ENCODE data around the gene ANO2. TPM values are rescaled to one million over a fixed set of nuclear protein-coding genes. Genes with fewer than 3 reads are reported as not detected.

Gene ANO2
- total and polyA plus RNA-seq, 2 donors (not counting 3 experiments of a cell fraction or from before 2014, with no cell fraction given), result 15.4 to 65.0 TPM

- BruUV-seq (replicated peaks), result no TSS peak
These were observed 29.5 kb downstream of the ANO2 start for GRCh38 chr12:5915511-5915910.

More at GRCh38 chr12:5915511-5915910, 29.5 kb downstream of the ANO2 start:
- dilution Hi-C loops (cut with MboI; ENCODE audit: extremely low pct_ligation_motif_present, low sequenced_read_pairs), result no loop called here
- H2AFZ ChIP-seq (ENCODE audit: low read depth, low read length), result no peak overlapping the region
- no peak overlapping the region for H3K9ac ChIP-seq (replicated peaks; ENCODE audit: extremely low read depth, insufficient read depth, low read length)
- H3K9me3 ChIP-seq (replicated peaks; ENCODE audit: control insufficient read depth, insufficient read depth, low read length), result no peaks in the 10 kb centered on the region
- no peak for DNase-seq (ENCODE audit: low read depth, low spot score)
- POLR2A ChIA-PET, result no interaction called here
- H4K20me1 ChIP-seq (replicated peaks; ENCODE audit: control insufficient read depth, extremely low read depth, insufficient read depth, low read length), result peaks cover 6% of the 10 kb centered on the region
- CTCF ChIA-PET, result no interaction called here
- intact Hi-C loops (cut with micrococcal nuclease), result no loop called here
- no peaks in the 10 kb centered on the region for H3K4me1 ChIP-seq (ENCODE audit: control insufficient read depth, extremely low read depth, insufficient read depth, low read length)
- H3K27ac ChIP-seq (ENCODE audit: insufficient read depth, low read depth, low read length), result no peak overlapping the region
- H3K36me3 ChIP-seq (ENCODE audit: control insufficient read depth in 2 of 2, extremely low read depth in 1 of 2, insufficient read depth in 2 of 2, low read length in 2 of 2), result peaks cover 33 to 65% of the 10 kb centered on the region in 2 experiments
- FAIRE-seq, result no peak
- H3K4me2 ChIP-seq (ENCODE audit: insufficient read depth, low read length), result no peak overlapping the region
- no peaks in the 10 kb centered on the region for H3K9me1 ChIP-seq (replicated peaks; ENCODE audit: control insufficient read depth, extremely low read depth, insufficient read depth, low read length)
- no peak overlapping the region for H3K4me3 ChIP-seq (replicated peaks in 1 of 3; ENCODE audit: insufficient read depth in 1 of 3, low read depth in 1 of 3, low read length in 3 of 3)
- H3K27me3 ChIP-seq (ENCODE audit: control insufficient read depth in 2 of 2, insufficient read depth in 2 of 2, low read length in 2 of 2), result no peaks in the 10 kb centered on the region
- TF ChIP-seq GATA2 (IDR thresholded peaks at IDR 0.05; ENCODE audit: insufficient read depth, insufficient read length, low read depth, low read length) (no peak), POLR2AphosphoS5 (IDR thresholded peaks at IDR 0.05; ENCODE audit: insufficient read depth, low read depth, low read length) (no peak), FOS (IDR thresholded peaks at IDR 0.05; ENCODE audit: borderline replicate concordance, insufficient read depth, low read length) (no peak), MYC (IDR thresholded peaks at IDR 0.05; ENCODE audit: low read depth, low read length) (no peak), JUN (IDR thresholded peaks at IDR 0.05; ENCODE audit: borderline replicate concordance, insufficient read depth, insufficient read length, low read depth) (no peak), EZH2 (IDR thresholded peaks at IDR 0.05; ENCODE audit: borderline replicate concordance, low read depth, low read length, severe bottlenecking) (no peak), POLR2A (IDR thresholded peaks at IDR 0.05; ENCODE audit: low read depth, low read length) (no peak), MAX (IDR thresholded peaks at IDR 0.05; ENCODE audit: insufficient read depth, insufficient read length) (no peak)
- TF ChIP-seq, protein P1, sequence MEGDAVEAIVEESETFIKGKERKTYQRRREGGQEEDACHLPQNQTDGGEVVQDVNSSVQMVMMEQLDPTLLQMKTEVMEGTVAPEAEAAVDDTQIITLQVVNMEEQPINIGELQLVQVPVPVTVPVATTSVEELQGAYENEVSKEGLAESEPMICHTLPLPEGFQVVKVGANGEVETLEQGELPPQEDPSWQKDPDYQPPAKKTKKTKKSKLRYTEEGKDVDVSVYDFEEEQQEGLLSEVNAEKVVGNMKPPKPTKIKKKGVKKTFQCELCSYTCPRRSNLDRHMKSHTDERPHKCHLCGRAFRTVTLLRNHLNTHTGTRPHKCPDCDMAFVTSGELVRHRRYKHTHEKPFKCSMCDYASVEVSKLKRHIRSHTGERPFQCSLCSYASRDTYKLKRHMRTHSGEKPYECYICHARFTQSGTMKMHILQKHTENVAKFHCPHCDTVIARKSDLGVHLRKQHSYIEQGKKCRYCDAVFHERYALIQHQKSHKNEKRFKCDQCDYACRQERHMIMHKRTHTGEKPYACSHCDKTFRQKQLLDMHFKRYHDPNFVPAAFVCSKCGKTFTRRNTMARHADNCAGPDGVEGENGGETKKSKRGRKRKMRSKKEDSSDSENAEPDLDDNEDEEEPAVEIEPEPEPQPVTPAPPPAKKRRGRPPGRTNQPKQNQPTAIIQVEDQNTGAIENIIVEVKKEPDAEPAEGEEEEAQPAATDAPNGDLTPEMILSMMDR (IDR thresholded peaks at IDR 0.05; ENCODE audit: extremely low read depth in 1 of 2, insufficient read depth in 1 of 2, low read depth in 1 of 2, low read length in 2 of 2), result no peak
- H3K79me2 ChIP-seq (ENCODE audit: control insufficient read depth, insufficient read depth, low read length), result no peaks in the 10 kb centered on the region
